Psoas muscle (tissue), 8 donors: Measurements from ENCODE around the gene SLC7A6. TPM values are rescaled to one million over a fixed set of nuclear protein-coding genes. Genes with fewer than 3 reads are reported as not detected.

Source experiments
- ATAC-seq, 4 donors: fragments of 200-7000 bp; cut with Tn5 transposase; one replicate each; pipeline ENCODE4 v1.9.1; 2020; ENCODE audit warnings: moderate library complexity in 3 of 4, mild to moderate bottlenecking in 2 of 4
- DNase-seq, 2 donors: peaks; one replicate each; pipeline ENCODE4 v3.0.0-alpha.2; 2020
- H3K27ac ChIP-seq: fragments of 200-600 bp; one replicate; pipeline ENCODE4 v1.8.0; 2022
- H3K27me3 ChIP-seq, 3 donors: fragments of 200-600 bp in 1 of 3; one replicate each; pipeline versions ENCODE4 v1.6.1 to v1.8.0; 2013 to 2022; ENCODE audit warnings: low read length in 2 of 3, mild to moderate bottlenecking in 2 of 3, moderate library complexity in 1 of 3; ENCODE audit not compliant: insufficient read depth in 3 of 3
- H3K36me3 ChIP-seq, 2 donors: fragments of 200-600 bp in 1 of 2; one replicate each; pipeline versions ENCODE4 v1.6.1 to v1.8.0; 2013 to 2022; ENCODE audit warnings: low read depth in 1 of 2, mild to moderate bottlenecking in 1 of 2, moderate library complexity in 1 of 2; ENCODE audit not compliant: insufficient read depth in 1 of 2
- H3K4me1 ChIP-seq: fragments of 200-600 bp; one replicate; pipeline ENCODE4 v1.8.0; 2022
- H3K4me3 ChIP-seq: fragments of 200-600 bp; one replicate; pipeline ENCODE4 v1.8.0; 2022; ENCODE audit warnings: mild to moderate bottlenecking
- H3K9me3 ChIP-seq: fragments of 200-600 bp; one replicate; pipeline ENCODE4 v1.8.0; 2022
- CTCF ChIP-seq: fragments of 200-600 bp; IDR thresholded peaks from one replicate; pipeline ENCODE4 v1.8.0; 2022; ENCODE audit warnings: antibody characterized with exemption
- WGBS, 3 donors: extraction: QIAGEN DNeasy Blood & Tissue Kit; methylation state at CpG; one replicate each; pipeline versions ENCODE4 v1.1.6 to v1.1.7; 2013; 5-methylcytosine and 5-hydroxymethylcytosine counted together
- intact Hi-C, 2 donors: fragments of 100-400 bp; cut with DNase I; formaldehyde crosslinking; loops; one replicate each; pipeline versions ENCODE4 v1.11.0 to v1.14.2; 2022
- polyA plus RNA-seq, 3 donors: library from polyadenylated mRNA; stranded (reverse); fragments of 200-250 nt; gene quantifications; one replicate each; pipeline ENCODE4 v1.2.3, GENCODE V29; 2013
- total RNA-seq, 4 donors: library from RNA; stranded (reverse); fragmentation: NEBNext Ultra II Directional in 2 of 4; extraction: Animal tissue kit (Norgen Biotek cat#: 25700) in 2 of 4; gene quantifications; one replicate each; pipeline versions ENCODE4 v1.2.1 to v1.2.4, GENCODE V29; 2021 to 2023
- donor health status: healthy with polysubstance abuse.
- donor health status: DM: no; HTN: no; CAD: no; lungs with moderate emphysema.
- donor health status: Bipolar disorder and iron deficiency.
- donor health status: healthy.
- donor health status: DM: yes; HTN: yes; CAD: no.
- donor health status: DM: no; HTN: no; CAD: no.
- donor health status: DM: no; HTN: no; CAD: no.
- donor health status: DM: yes; HTN: yes; CAD: no.

Gene SLC7A6
- total and polyA plus RNA-seq, 7 donors, result 9.2 to 217 (median 48.7) TPM

GRCh38 chr16:68230176-68230571 lies 34.2 kb upstream of the SLC7A6 start:
- Histone ChIP-seq H3K27ac (no peak overlapping the region), H3K27me3 (no peaks in the 10 kb centered on the region), H3K36me3 (peaks cover 2 to 38% of the 10 kb centered on the region in 2 donors), H3K4me1 (peaks cover 32% of the 10 kb centered on the region), H3K4me3 (no peak overlapping the region), H3K9me3 (no peaks in the 10 kb centered on the region)
- no peak for ATAC-seq
- no peak for TF ChIP-seq CTCF
- DNase-seq, result no peak
- intact Hi-C loops, result loop anchor here in 1 of 2 donors (5.0 to 10.0 kb wide), 3 partner anchors 238 to 385 kb away; partner anchors contain the start of genes CENPT, NRN1L, NUTF2 and THAP11
- 91 to 95% (median 95%) methylated on average over 9 of the region's 9 CpGs for WGBS, 3 donors

GRCh38 chr16:68230956-68231355 lies 33.4 kb upstream of the SLC7A6 start:
- ATAC-seq (no peak), DNase-seq (no peak)
- intact Hi-C loops, result loop anchor here in 1 of 2 donors (5.0 to 10.0 kb wide), 3 partner anchors 239 to 386 kb away; partner anchors contain the start of genes CENPT, NRN1L, NUTF2 and THAP11
- TF ChIP-seq CTCF, result no peak
- Histone ChIP-seq H3K27ac (no peak overlapping the region), H3K9me3 (no peaks in the 10 kb centered on the region), H3K27me3 (no peaks in the 10 kb centered on the region), H3K36me3 (peaks cover 2 to 30% of the 10 kb centered on the region in 2 donors), H3K4me3 (no peak overlapping the region), H3K4me1 (peaks cover 32% of the 10 kb centered on the region)
- 91 to 92% (median 92%) methylated on average over 11 to 12 of the region's 12 CpGs for WGBS, 3 donors

GRCh38 chr16:68231384-68232136 lies 32.8 kb upstream of the SLC7A6 start:
- 84 to 90% (median 87%) methylated on average over 26 of the region's 26 CpGs for WGBS, 3 donors
- H3K27me3 ChIP-seq, result no peaks in the 10 kb centered on the region
- H3K36me3 ChIP-seq, result peaks cover 0 to 25% of the 10 kb centered on the region in 2 donors
- no peak for TF ChIP-seq CTCF
- no peak for ATAC-seq
- DNase-seq, result no peak
- no peak overlapping the region for H3K27ac ChIP-seq
- H3K4me1 ChIP-seq, result peaks cover 27% of the 10 kb centered on the region
- H3K4me3 ChIP-seq, result no peak overlapping the region
- intact Hi-C loops, result loop anchor here in 1 of 2 donors (5.0 to 10.0 kb wide), 3 partner anchors 239 to 387 kb away; partner anchors contain the start of genes CENPT, NRN1L, NUTF2 and THAP11
- no peaks in the 10 kb centered on the region for H3K9me3 ChIP-seq

GRCh38 chr16:68232335-68232734 lies 32.0 kb upstream of the SLC7A6 start:
- Histone ChIP-seq H3K27ac (peak overlapping the region; percentile 18), H3K4me1 (peaks cover 20% of the 10 kb centered on the region), H3K36me3 (peaks cover 0 to 24% of the 10 kb centered on the region in 2 donors), H3K4me3 (no peak overlapping the region), H3K27me3 (no peaks in the 10 kb centered on the region), H3K9me3 (no peaks in the 10 kb centered on the region)
- no peak for DNase-seq
- no peak for TF ChIP-seq CTCF
- no peak for ATAC-seq
- WGBS, 3 donors, result 82 to 87% (median 83%) methylated on average over 16 of the region's 16 CpGs
- intact Hi-C loops, result loop anchor here in 1 of 2 donors (5.0 to 10.0 kb wide), 3 partner anchors 240 to 388 kb away; partner anchors contain the start of genes CENPT, NRN1L, NUTF2 and THAP11
